ENCODE results near the gene KANK2.

KANK2 gene

GRCh38 chr19:11177592-11177991, 19.8 kb downstream of the KANK2 start:
- H3K36me3 ChIP-seq (ENCODE audit: low read depth), result peaks cover 31% of the 10 kb centered on the region; the same call in 1 of the 2 replicates

GRCh38 chr19:11176466-11177193, 20.7 kb downstream of the KANK2 start:
- H3K4me1 ChIP-seq (ENCODE audit: insufficient read depth, poor library complexity, severe bottlenecking), result no peaks in the 10 kb centered on the region
- no peak overlapping the region for H3K27ac ChIP-seq (ENCODE audit: poor library complexity, severe bottlenecking)
- H3K9me3 ChIP-seq (ENCODE audit: severe bottlenecking), result no peaks in the 10 kb centered on the region
- TF ChIP-seq CTCF (IDR thresholded peaks at IDR 0.05; ENCODE audit: poor library complexity, severe bottlenecking), result no peak
- no peak for DNase-seq (ENCODE audit: low spot score)
- peaks cover 37% of the 10 kb centered on the region; the same call in 1 of the 2 replicates for H3K36me3 ChIP-seq (ENCODE audit: low read depth)
- ATAC-seq (ENCODE audit: low read depth), result no peak
- H3K27me3 ChIP-seq (ENCODE audit: insufficient read depth, poor library complexity, severe bottlenecking), result no peaks in the 10 kb centered on the region
- no peak overlapping the region for H3K4me3 ChIP-seq (ENCODE audit: severe bottlenecking)

More at GRCh38 chr19:11177592-11177991, 19.8 kb downstream of the KANK2 start:
- Histone ChIP-seq H3K9me3 (ENCODE audit: severe bottlenecking) (no peaks in the 10 kb centered on the region), H3K27me3 (ENCODE audit: insufficient read depth, poor library complexity, severe bottlenecking) (no peaks in the 10 kb centered on the region), H3K4me1 (ENCODE audit: insufficient read depth, poor library complexity, severe bottlenecking) (no peaks in the 10 kb centered on the region), H3K27ac (ENCODE audit: poor library complexity, severe bottlenecking) (no peak overlapping the region), H3K4me3 (ENCODE audit: severe bottlenecking) (no peak overlapping the region)
- TF ChIP-seq CTCF (IDR thresholded peaks at IDR 0.05; ENCODE audit: poor library complexity, severe bottlenecking), result no peak
- no peak for DNase-seq (ENCODE audit: low spot score)
- ATAC-seq (ENCODE audit: low read depth), result no peak

GRCh38 chr19:11175920-11176319, 21.4 kb downstream of the KANK2 start:
- DNase-seq (ENCODE audit: low spot score) (no peak), ATAC-seq (ENCODE audit: low read depth) (no peak)
- no peak overlapping the region for H3K27ac ChIP-seq (ENCODE audit: poor library complexity, severe bottlenecking)
- no peak overlapping the region for H3K4me3 ChIP-seq (ENCODE audit: severe bottlenecking)
- TF ChIP-seq CTCF (IDR thresholded peaks at IDR 0.05; ENCODE audit: poor library complexity, severe bottlenecking), result no peak
- H3K27me3 ChIP-seq (ENCODE audit: insufficient read depth, poor library complexity, severe bottlenecking), result no peaks in the 10 kb centered on the region
- peaks cover 41% of the 10 kb centered on the region for H3K36me3 ChIP-seq (ENCODE audit: low read depth)
- no peaks in the 10 kb centered on the region for H3K4me1 ChIP-seq (ENCODE audit: insufficient read depth, poor library complexity, severe bottlenecking)
- no peaks in the 10 kb centered on the region for H3K9me3 ChIP-seq (ENCODE audit: severe bottlenecking)

GRCh38 chr19:11174336-11174735, 23.0 kb downstream of the KANK2 start:
- Histone ChIP-seq H3K27ac (ENCODE audit: poor library complexity, severe bottlenecking) (no peak overlapping the region), H3K4me1 (ENCODE audit: insufficient read depth, poor library complexity, severe bottlenecking) (no peaks in the 10 kb centered on the region), H3K4me3 (ENCODE audit: severe bottlenecking) (no peak overlapping the region), H3K9me3 (ENCODE audit: severe bottlenecking) (no peaks in the 10 kb centered on the region), H3K36me3 (ENCODE audit: low read depth) (peaks cover 57% of the 10 kb centered on the region), H3K27me3 (ENCODE audit: insufficient read depth, poor library complexity, severe bottlenecking) (no peaks in the 10 kb centered on the region)
- TF ChIP-seq CTCF (IDR thresholded peaks at IDR 0.05; ENCODE audit: poor library complexity, severe bottlenecking), result no peak
- ATAC-seq (ENCODE audit: low read depth) (no peak), DNase-seq (ENCODE audit: low spot score) (no peak)

- no peak for TF ChIP-seq CTCF (IDR thresholded peaks at IDR 0.05; ENCODE audit: poor library complexity, severe bottlenecking)
Observed at GRCh38 chr19:11173516-11174155, 23.7 kb downstream of the KANK2 start.

More at GRCh38 chr19:11173516-11174155, 23.7 kb downstream of the KANK2 start:
- H3K4me1 ChIP-seq (ENCODE audit: insufficient read depth, poor library complexity, severe bottlenecking), result peaks cover 5% of the 10 kb centered on the region
- no peak for ATAC-seq (ENCODE audit: low read depth)
- H3K36me3 ChIP-seq (ENCODE audit: low read depth), result peaks cover 59% of the 10 kb centered on the region
- H3K27ac ChIP-seq (ENCODE audit: poor library complexity, severe bottlenecking), result no peak overlapping the region
- no peaks in the 10 kb centered on the region for H3K9me3 ChIP-seq (ENCODE audit: severe bottlenecking)
- DNase-seq (ENCODE audit: low spot score), result no peak
- H3K4me3 ChIP-seq (ENCODE audit: severe bottlenecking), result no peak overlapping the region
- no peaks in the 10 kb centered on the region for H3K27me3 ChIP-seq (ENCODE audit: insufficient read depth, poor library complexity, severe bottlenecking)
